ENCODE results near the gene IL26.
"Not testable (repeated sequence)": the region's sequence is repeated elsewhere in the genome, so short reads cannot be mapped to it uniquely, and the experiment has no call there.

IL26 gene

GRCh38 chr12:68198507-68199086 is 27.0 kb downstream of the IL26 start:
- no peak for TF ChIP-seq ZNF274 (IDR thresholded peaks at IDR 0.05; ENCODE audit: low read depth, low read length)
- no peak overlapping the region for H3K4me3 ChIP-seq (ENCODE audit: low read length)

DNA sequence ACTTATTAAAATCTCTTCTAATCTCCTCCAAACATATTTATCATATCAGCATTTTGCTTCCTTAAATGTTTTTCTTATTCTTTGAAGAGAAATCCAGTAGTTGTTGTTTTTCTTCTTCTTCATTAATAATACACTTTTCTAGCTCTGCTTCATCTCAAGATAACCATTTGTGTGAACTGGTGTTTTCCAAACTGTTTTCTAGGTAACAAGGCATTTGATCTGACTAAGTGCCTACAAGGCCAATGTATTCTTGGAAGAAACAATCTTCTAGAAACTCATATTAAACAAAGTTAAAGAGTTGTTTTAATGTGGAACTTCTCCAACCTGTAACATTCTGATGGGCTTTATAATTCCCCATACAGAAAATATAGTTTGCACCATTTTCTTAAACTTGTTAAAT is 35.3 kb downstream of the IL26 start:
- no peak overlapping the region for H3K4me3 ChIP-seq (ENCODE audit: low read length)
- TF ChIP-seq ZNF274 (IDR thresholded peaks at IDR 0.05; ENCODE audit: low read depth, low read length) = no peak

- TF ChIP-seq ZNF274 (IDR thresholded peaks at IDR 0.05; ENCODE audit: low read depth, low read length) = no peak
- no peak overlapping the region for H3K4me3 ChIP-seq (ENCODE audit: low read length)
Measured at GRCh38 chr12:68189821-68190242, 35.8 kb downstream of the IL26 start.

DNA sequence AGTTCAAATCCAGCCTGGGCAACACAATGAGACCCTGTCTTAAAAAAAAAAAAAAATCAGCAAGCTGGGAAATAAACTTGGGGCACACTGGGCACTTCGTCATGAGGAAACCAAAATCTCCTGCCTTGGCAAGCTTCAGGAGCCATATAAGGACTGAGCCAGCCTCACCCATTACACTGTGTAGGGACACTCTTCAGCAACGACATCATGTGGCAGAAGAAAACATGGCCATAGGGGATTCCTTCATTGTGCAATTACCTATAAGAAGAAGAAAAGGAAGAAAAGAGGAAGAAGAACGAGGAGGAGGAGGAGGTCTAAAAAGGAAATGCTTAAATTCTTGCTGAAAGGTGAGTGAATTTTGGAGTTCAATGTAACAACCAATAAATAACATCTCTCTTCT is 40.0 kb downstream of the IL26 start:
- TF ChIP-seq ZNF274 (IDR thresholded peaks at IDR 0.05; ENCODE audit: low read depth, low read length) = no peak
- H3K4me3 ChIP-seq (ENCODE audit: low read length) = no peak overlapping the region

- no peak for TF ChIP-seq ZNF274 (IDR thresholded peaks at IDR 0.05; ENCODE audit: low read depth, low read length)
- H3K4me3 ChIP-seq (ENCODE audit: low read length) = no peak overlapping the region
Measured at GRCh38 chr12:68180792-68181744, 44.5 kb downstream of the IL26 start.

- no peak for TF ChIP-seq ZNF274 (IDR thresholded peaks at IDR 0.05; ENCODE audit: low read depth, low read length)
Measured at GRCh38 chr12:68178774-68179439, 46.7 kb downstream of the IL26 start.

DNA sequence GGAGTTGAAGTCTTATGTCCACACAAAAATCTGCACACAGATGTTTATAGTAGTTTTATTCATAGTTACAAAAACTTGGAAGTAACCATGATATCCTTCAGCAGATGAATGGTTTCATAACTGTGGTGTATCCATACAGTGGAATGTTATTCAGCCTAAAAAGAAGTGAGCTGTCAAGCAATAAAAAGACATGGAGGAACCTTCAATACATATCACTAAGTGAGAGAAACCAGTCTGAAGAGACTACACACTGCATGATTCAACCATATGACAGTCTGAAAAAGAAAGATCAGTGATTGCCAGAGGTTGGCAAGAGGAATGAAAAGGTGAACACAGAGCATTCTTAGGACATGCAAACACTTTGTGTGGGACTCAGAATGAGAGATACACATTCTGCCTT is 47.4 kb downstream of the IL26 start:
- no peak for TF ChIP-seq ZNF274 (IDR thresholded peaks at IDR 0.05; ENCODE audit: low read depth, low read length)
- H3K4me3 ChIP-seq (ENCODE audit: low read length) = no peak overlapping the region

More at GRCh38 chr12:68178774-68179439, 46.7 kb downstream of the IL26 start:
- no peak overlapping the region for H3K4me3 ChIP-seq (ENCODE audit: low read length)

DNA sequence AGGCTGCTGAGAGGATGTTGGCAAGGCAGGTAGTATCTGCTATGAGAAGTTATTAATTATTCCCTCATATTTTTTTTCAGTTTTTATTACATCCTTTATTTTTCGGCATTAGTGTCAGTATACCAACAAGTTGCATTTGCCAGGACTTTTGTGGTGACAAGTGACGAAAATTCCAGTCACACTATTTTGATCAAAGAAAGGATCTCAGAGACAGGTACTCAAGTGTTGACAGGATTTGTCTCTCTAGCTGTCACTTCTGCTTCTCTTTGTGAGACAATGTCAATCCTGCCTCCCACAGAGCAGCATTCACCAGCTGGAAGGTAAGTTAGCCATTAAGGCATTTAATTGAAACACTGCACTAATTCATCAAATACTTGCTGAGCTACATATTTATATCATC is 48.0 kb downstream of the IL26 start:
- no peak for TF ChIP-seq ZNF274 (IDR thresholded peaks at IDR 0.05; ENCODE audit: low read depth, low read length)

GRCh38 chr12:68176257-68176656 is 49.4 kb downstream of the IL26 start:
- H3K4me3 ChIP-seq (ENCODE audit: low read length) = no peak overlapping the region
- no peak for TF ChIP-seq ZNF274 (IDR thresholded peaks at IDR 0.05; ENCODE audit: low read depth, low read length)

More for the DNA sequence above, 48.0 kb downstream of the IL26 start:
- no peak overlapping the region for H3K4me3 ChIP-seq (ENCODE audit: low read length)

GRCh38 chr12:68175557-68176061 is 50.0 kb downstream of the IL26 start:
- H3K4me3 ChIP-seq (ENCODE audit: low read length) = peak overlapping the region; percentile 2; the same call in 1 of the 2 replicates
- no peak for TF ChIP-seq ZNF274 (IDR thresholded peaks at IDR 0.05; ENCODE audit: low read depth, low read length)

DNA sequence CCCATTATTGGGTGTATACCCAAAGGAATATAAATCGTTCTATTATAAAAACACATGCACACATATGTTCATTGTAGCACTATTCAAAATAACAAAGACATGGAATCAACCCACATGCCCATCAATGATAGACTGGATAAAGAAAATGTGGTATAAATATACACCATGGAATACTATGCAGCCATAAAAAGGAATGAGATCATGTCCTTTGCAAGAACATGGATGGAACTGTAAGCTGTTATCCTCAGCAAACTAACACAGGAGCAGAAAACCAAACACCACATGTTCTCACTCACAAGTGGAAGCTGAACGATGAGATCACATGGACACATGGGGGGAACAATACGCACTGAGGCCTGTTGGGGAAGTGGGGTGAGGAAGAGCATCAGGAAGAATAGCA is 50.8 kb downstream of the IL26 start:
- not testable (repeated sequence) for H3K4me3 ChIP-seq (ENCODE audit: low read length)

DNA sequence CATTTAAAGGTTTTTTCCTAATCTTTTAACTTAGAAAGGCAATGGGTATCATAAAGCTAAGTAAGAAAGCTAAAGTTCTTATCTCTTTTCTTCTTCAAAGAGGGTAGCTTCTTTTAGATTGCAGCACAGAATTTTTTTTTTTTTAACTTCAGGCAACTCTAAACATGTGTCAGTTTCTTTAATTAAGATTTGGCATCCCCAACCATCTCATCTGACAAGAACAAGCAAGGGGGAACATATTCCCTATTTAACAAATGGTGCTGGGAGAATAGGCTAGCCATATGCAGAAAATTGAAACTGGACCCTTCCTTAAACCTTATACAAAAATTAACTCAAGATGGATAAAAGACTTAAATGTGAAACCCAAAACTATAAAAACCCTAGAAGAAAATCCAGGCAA is 51.8 kb downstream of the IL26 start:
- H3K4me3 ChIP-seq (ENCODE audit: low read length) = no peak overlapping the region
- no peak for TF ChIP-seq ZNF274 (IDR thresholded peaks at IDR 0.05; ENCODE audit: low read depth, low read length)

DNA sequence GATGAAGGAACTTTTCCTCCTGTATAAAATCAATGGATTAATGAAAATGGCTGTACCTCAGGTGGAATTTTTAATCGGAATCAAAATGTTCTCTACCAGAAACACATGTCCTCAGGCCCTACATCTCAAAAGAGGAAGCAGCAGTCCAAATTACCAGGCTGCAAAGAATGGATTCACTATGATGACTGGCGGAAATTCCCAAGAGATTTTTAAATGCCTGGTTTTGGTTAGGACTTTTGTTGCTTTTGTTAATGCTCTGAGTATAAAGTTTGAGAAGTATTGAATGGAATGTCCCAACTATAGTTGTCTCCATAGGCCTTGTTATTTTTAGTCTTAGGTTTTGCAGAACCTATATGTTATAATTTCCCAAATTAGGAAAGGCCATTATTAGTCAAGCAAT is 54.9 kb downstream of the IL26 start:
- no peak for TF ChIP-seq ZNF274 (IDR thresholded peaks at IDR 0.05; ENCODE audit: low read depth, low read length)
- H3K4me3 ChIP-seq (ENCODE audit: low read length) = no peak overlapping the region

DNA sequence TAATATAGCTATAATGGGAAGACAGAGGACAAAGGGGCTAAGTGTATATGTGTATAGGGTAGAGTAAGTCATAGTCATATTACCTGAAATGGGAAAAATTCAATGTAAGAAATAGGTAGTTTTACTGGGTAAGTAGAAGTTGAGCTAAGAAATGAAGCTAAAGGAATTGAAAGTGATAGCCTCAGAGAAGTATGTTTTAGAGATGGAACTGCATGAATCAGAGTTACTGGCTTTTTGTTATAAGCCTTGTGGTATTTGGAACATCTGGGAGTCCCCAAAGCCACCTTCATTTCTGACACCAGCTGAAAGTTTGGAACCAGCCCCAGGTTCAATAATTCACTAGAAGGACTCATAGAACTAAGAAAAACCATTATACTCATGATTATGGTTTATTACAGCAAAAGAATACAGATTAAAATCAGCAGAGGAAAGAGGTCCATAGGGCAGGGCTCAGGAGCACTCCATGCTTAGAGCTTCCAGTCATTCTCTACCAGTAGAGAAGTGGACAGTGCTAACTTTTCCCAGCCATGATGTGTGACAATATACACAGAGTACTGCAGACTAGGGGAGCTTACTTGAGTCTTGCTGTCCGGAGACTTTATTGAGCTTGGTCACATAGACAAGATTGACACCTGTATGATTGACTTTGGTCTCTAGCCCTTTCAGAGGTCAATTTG is 56.3 kb downstream of the IL26 start:
- H3K4me3 ChIP-seq (ENCODE audit: low read length) = no peak overlapping the region
- no peak for TF ChIP-seq ZNF274 (IDR thresholded peaks at IDR 0.05; ENCODE audit: low read depth, low read length)
